Measurements from ENCODE around the gene CTSO. TPM values are rescaled to one million over a fixed set of nuclear protein-coding genes. Genes with fewer than 3 reads are reported as not detected.

Gene CTSO
- total RNA-seq, 1 experiment from 2014 or later = 5.0 TPM

Other genes with a start within 250 kb of the CTSO start
- gene GUCY1B1, start 194.8 kb downstream of the CTSO start, total RNA-seq (2014; rRNA removed; shearing (Covaris generic)) = 2.0 and 3.8 TPM in 2 replicates
- not detected in 2 replicates for gene ASIC5, start 87.6 kb downstream of the CTSO start, total RNA-seq (2014; rRNA removed; shearing (Covaris generic))
- 12.1 and 12.9 TPM in 2 replicates for gene TDO2, start 50.2 kb downstream of the CTSO start, total RNA-seq (2014; rRNA removed; shearing (Covaris generic))

Data from RPMI7951 (cell line).